ENCODE data around the gene AJAP1.

AJAP1 gene

DNA sequence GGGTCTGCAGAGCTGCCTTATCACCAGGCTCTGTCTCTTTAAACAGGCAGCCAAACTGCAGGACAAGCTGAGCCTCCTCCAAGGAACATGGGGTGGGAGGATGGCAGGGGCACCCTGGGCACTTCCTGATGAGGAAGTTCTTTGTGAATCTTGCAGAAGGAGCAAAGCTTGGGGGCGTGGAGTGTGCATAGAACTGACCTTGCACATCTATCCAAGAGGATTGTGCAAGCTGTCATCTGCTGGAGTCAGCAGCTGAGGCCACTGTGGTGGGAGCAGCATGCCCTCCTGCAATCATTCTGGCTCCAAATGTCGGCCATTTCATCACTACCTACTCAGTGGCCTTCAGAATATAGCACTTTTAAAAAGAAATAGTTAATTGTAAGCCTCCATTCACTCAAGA, 182.2 kb downstream of the AJAP1 start:
- no peaks in the 10 kb centered on the region for H3K36me3 ChIP-seq
- DNase-seq: no peak
- H3K4me3 ChIP-seq (ENCODE audit: low read depth, low read length): no peak overlapping the region
- TF ChIP-seq, protein P1, sequence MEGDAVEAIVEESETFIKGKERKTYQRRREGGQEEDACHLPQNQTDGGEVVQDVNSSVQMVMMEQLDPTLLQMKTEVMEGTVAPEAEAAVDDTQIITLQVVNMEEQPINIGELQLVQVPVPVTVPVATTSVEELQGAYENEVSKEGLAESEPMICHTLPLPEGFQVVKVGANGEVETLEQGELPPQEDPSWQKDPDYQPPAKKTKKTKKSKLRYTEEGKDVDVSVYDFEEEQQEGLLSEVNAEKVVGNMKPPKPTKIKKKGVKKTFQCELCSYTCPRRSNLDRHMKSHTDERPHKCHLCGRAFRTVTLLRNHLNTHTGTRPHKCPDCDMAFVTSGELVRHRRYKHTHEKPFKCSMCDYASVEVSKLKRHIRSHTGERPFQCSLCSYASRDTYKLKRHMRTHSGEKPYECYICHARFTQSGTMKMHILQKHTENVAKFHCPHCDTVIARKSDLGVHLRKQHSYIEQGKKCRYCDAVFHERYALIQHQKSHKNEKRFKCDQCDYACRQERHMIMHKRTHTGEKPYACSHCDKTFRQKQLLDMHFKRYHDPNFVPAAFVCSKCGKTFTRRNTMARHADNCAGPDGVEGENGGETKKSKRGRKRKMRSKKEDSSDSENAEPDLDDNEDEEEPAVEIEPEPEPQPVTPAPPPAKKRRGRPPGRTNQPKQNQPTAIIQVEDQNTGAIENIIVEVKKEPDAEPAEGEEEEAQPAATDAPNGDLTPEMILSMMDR (IDR thresholded peaks at IDR 0.05; ENCODE audit: low read depth, low read length): no peak
- H3K4me1 ChIP-seq: no peaks in the 10 kb centered on the region
- H3K27me3 ChIP-seq: no peaks in the 10 kb centered on the region
- H3K9me3 ChIP-seq: no peaks in the 10 kb centered on the region

DNA sequence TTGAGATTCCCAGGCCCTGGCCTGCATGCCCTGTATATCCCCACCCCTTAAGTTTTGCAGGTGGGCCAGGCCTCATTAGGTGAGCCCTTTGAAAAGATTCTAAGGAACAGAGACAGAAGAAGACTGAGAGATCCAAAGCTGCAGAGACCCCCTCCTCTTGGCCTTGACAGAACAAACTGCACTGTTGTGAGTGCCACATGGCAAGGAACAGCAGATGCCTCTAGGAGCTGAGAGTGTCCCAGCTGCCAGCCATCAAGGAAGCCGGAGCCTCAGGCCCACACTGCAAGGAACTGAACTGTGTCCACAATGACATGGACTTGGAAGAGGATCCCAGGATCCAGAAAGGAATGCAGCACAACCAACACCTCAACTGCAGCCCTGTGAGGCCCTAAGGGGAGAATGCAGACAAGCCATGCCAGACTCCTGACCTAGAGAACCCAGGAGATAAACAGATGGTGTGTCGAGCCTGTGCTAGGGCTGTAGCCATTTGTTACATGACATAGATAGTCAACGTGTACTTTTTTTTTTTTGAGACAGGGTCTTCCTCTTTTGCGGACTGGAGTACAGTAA, 182.7 kb downstream of the AJAP1 start:
- H3K4me3 ChIP-seq (ENCODE audit: low read depth, low read length): no peak overlapping the region
- no peaks in the 10 kb centered on the region for H3K36me3 ChIP-seq
- TF ChIP-seq, protein P1 (IDR thresholded peaks at IDR 0.05; ENCODE audit: low read depth, low read length): no peak
- H3K27me3 ChIP-seq: no peaks in the 10 kb centered on the region
- no peaks in the 10 kb centered on the region for H3K9me3 ChIP-seq
- no peaks in the 10 kb centered on the region for H3K4me1 ChIP-seq
- DNase-seq: no peak

DNA sequence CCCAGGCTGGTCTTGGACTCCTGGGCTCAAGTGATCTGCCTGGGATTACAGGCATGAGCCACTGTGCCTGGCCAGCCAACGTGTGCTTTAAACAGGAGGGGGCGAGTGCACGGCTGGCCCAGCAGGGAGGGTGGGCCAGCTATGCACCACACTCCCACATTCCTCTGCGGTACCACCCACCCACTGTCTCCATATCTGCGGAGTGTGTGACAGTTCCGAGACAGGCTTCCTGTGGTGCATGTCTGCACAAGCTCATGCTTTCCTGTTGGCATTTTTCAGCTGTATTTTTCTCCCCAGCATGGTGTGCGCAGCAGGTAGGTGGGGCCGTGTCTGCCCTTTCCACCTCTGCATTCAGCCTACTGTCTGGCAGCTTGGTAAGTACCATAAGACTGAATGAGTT, 183.3 kb downstream of the AJAP1 start:
- Histone ChIP-seq H3K9me3 (no peaks in the 10 kb centered on the region), H3K27me3 (no peaks in the 10 kb centered on the region), H3K4me3 (ENCODE audit: low read depth, low read length) (no peak overlapping the region), H3K4me1 (no peaks in the 10 kb centered on the region), H3K36me3 (no peaks in the 10 kb centered on the region)
- TF ChIP-seq, protein P1 (IDR thresholded peaks at IDR 0.05; ENCODE audit: low read depth, low read length): no peak
- DNase-seq: no peak

DNA sequence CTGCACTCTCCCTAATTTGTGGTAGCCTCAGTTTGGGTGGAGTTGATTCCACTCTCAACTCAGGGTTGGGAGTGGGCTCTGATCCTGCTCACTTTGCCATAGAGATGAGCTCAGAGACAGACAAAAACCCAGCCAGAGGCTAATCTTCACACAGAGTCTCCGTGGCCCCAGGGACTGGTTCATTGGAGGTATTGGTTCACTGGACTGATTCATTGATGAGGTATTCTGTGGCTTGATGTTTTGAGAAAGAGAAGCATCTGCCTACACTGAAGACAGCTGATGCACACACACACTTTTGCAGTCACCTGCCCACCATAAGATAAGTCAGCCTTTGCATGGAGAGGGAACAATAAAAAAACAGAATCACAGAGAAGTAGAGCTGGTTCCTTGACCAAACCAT, 183.8 kb downstream of the AJAP1 start:
- Histone ChIP-seq H3K4me1 (no peaks in the 10 kb centered on the region), H3K27me3 (no peaks in the 10 kb centered on the region), H3K9me3 (no peaks in the 10 kb centered on the region), H3K4me3 (ENCODE audit: low read depth, low read length) (no peak overlapping the region), H3K36me3 (no peaks in the 10 kb centered on the region)
- TF ChIP-seq, protein P1 (IDR thresholded peaks at IDR 0.05; ENCODE audit: low read depth, low read length): no peak
- no peak for DNase-seq
